Measurements from ENCODE around the gene ZFR2.

GRCh38 chr19:3899531-3900294 is 30.9 kb upstream of the ZFR2 start:
- TF ChIP-seq POLR2AphosphoS5 (IDR thresholded peaks at IDR 0.05; ENCODE audit: low read depth, low read length) (no peak), TAF1 (IDR thresholded peaks at IDR 0.05; ENCODE audit: borderline replicate concordance, insufficient read depth, low read length) (no peak), FOXP2 (optimal IDR thresholded peaks at IDR 0.05; ENCODE audit: borderline replicate concordance, extremely low read depth, extremely low read length, insufficient read depth) (no peak), SIN3A (IDR thresholded peaks at IDR 0.05; ENCODE audit: borderline replicate concordance, insufficient read depth, low read length) (no peak)
- TF ChIP-seq, protein P1, sequence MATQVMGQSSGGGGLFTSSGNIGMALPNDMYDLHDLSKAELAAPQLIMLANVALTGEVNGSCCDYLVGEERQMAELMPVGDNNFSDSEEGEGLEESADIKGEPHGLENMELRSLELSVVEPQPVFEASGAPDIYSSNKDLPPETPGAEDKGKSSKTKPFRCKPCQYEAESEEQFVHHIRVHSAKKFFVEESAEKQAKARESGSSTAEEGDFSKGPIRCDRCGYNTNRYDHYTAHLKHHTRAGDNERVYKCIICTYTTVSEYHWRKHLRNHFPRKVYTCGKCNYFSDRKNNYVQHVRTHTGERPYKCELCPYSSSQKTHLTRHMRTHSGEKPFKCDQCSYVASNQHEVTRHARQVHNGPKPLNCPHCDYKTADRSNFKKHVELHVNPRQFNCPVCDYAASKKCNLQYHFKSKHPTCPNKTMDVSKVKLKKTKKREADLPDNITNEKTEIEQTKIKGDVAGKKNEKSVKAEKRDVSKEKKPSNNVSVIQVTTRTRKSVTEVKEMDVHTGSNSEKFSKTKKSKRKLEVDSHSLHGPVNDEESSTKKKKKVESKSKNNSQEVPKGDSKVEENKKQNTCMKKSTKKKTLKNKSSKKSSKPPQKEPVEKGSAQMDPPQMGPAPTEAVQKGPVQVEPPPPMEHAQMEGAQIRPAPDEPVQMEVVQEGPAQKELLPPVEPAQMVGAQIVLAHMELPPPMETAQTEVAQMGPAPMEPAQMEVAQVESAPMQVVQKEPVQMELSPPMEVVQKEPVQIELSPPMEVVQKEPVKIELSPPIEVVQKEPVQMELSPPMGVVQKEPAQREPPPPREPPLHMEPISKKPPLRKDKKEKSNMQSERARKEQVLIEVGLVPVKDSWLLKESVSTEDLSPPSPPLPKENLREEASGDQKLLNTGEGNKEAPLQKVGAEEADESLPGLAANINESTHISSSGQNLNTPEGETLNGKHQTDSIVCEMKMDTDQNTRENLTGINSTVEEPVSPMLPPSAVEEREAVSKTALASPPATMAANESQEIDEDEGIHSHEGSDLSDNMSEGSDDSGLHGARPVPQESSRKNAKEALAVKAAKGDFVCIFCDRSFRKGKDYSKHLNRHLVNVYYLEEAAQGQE (IDR thresholded peaks at IDR 0.05; ENCODE audit: insufficient read depth in 1 of 2, low read depth in 2 of 2, low read length in 2 of 2), result no peak
